ENCODE data around the gene RGS6. TPM values are rescaled to one million over a fixed set of nuclear protein-coding genes. Genes with fewer than 3 reads are reported as not detected.

RGS6 gene
- total RNA-seq, 1 experiment from 2014 or later: not detected

GRCh38 chr14:72129291-72129690 is 197.1 kb downstream of the RGS6 start:
- DNase-seq (peak; percentile 16), ATAC-seq (no peak)
- no peaks in the 10 kb centered on the region for H3F3A ChIP-seq (ENCODE audit: low read length, unreplicated experiment)
- H3K9ac ChIP-seq (ENCODE audit: low read length): no peak overlapping the region
- no peak overlapping the region for H3K4me3 ChIP-seq (ENCODE audit: low read length)
- ChIA-PET CTCF (no interaction called here), POLR2A (ENCODE audit: unreplicated experiment) (no interaction called here)
- H3K79me2 ChIP-seq (ENCODE audit: low read length): no peaks in the 10 kb centered on the region
- intact Hi-C loops (cut with micrococcal nuclease): no loop called here
- no peaks in the 10 kb centered on the region for H3K36me3 ChIP-seq (ENCODE audit: low read depth, low read length)
- H3K4me1 ChIP-seq (ENCODE audit: insufficient read depth, low read length): no peaks in the 10 kb centered on the region
- TF ChIP-seq EZH2phosphoT487 (IDR thresholded peaks at IDR 0.05; ENCODE audit: borderline replicate concordance, low read length): no peak
- TF ChIP-seq CTCF (conservative IDR thresholded peaks at IDR 0.05; ENCODE audit: low read depth, low read length): no peak
- no peak for TF ChIP-seq EZH2 (IDR thresholded peaks at IDR 0.05; ENCODE audit: low read length, unreplicated experiment)
- BruUV-seq (replicated peaks): no TSS peak
- no peaks in the 10 kb centered on the region for H3K9me2 ChIP-seq (replicated peaks; ENCODE audit: low read length)
- no peak overlapping the region for H2AFZ ChIP-seq (ENCODE audit: low read length)
- H3K4me2 ChIP-seq (ENCODE audit: low read length): no peak overlapping the region
- no peaks in the 10 kb centered on the region for H4K20me1 ChIP-seq (ENCODE audit: low read length)
- no peak overlapping the region for H3K27ac ChIP-seq (ENCODE audit: low read length)
- no peaks in the 10 kb centered on the region for H3K9me3 ChIP-seq (ENCODE audit: low read length)
- H3K27me3 ChIP-seq (ENCODE audit: low read length): peaks cover 62% of the 10 kb centered on the region

- Histone ChIP-seq H3K9ac (ENCODE audit: low read length) (no peak overlapping the region), H3K27me3 (ENCODE audit: low read length) (no peaks in the 10 kb centered on the region; the same call in 1 of the 2 replicates), H3K79me2 (ENCODE audit: low read length) (no peaks in the 10 kb centered on the region), H2AFZ (ENCODE audit: low read length) (no peak overlapping the region), H3K27ac (ENCODE audit: low read length) (no peak overlapping the region), H3K4me1 (ENCODE audit: insufficient read depth, low read length) (no peaks in the 10 kb centered on the region), H3K9me2 (replicated peaks; ENCODE audit: low read length) (no peaks in the 10 kb centered on the region), H3K36me3 (ENCODE audit: low read depth, low read length) (no peaks in the 10 kb centered on the region), H3K4me2 (ENCODE audit: low read length) (no peak overlapping the region), H3F3A (ENCODE audit: low read length, unreplicated experiment) (no peaks in the 10 kb centered on the region), H3K4me3 (ENCODE audit: low read length) (no peak overlapping the region), H4K20me1 (ENCODE audit: low read length) (no peaks in the 10 kb centered on the region), H3K9me3 (ENCODE audit: low read length) (no peaks in the 10 kb centered on the region)
- no TSS peak for BruUV-seq (replicated peaks)
- ChIA-PET CTCF (no interaction called here), POLR2A (ENCODE audit: unreplicated experiment) (no interaction called here)
- intact Hi-C loops (cut with micrococcal nuclease): no loop called here
- TF ChIP-seq CTCF (conservative IDR thresholded peaks at IDR 0.05; ENCODE audit: low read depth, low read length) (no peak), EZH2 (IDR thresholded peaks at IDR 0.05; ENCODE audit: low read length, unreplicated experiment) (no peak), EZH2phosphoT487 (IDR thresholded peaks at IDR 0.05; ENCODE audit: borderline replicate concordance, low read length) (no peak)
- ATAC-seq: no peak
- DNase-seq: no peak
Observed at GRCh38 chr14:72141084-72141483, 208.9 kb downstream of the RGS6 start.

GRCh38 chr14:72142328-72142727 is 210.1 kb downstream of the RGS6 start:
- no peaks in the 10 kb centered on the region for H3K9me3 ChIP-seq (ENCODE audit: low read length)
- no peak for TF ChIP-seq CTCF (conservative IDR thresholded peaks at IDR 0.05; ENCODE audit: low read depth, low read length)
- no peak for TF ChIP-seq EZH2 (IDR thresholded peaks at IDR 0.05; ENCODE audit: low read length, unreplicated experiment)
- no peak for TF ChIP-seq EZH2phosphoT487 (IDR thresholded peaks at IDR 0.05; ENCODE audit: borderline replicate concordance, low read length)
- H3K36me3 ChIP-seq (ENCODE audit: low read depth, low read length): no peaks in the 10 kb centered on the region
- ChIA-PET POLR2A (ENCODE audit: unreplicated experiment) (no interaction called here), CTCF (no interaction called here)
- H3K4me3 ChIP-seq (ENCODE audit: low read length): no peak overlapping the region
- no peaks in the 10 kb centered on the region for H3K4me1 ChIP-seq (ENCODE audit: insufficient read depth, low read length)
- peaks cover 8% of the 10 kb centered on the region for H3K27me3 ChIP-seq (ENCODE audit: low read length)
- BruUV-seq (replicated peaks): no TSS peak
- ATAC-seq (no peak), DNase-seq (no peak)
- intact Hi-C loops (cut with micrococcal nuclease): no loop called here
- no peak overlapping the region for H2AFZ ChIP-seq (ENCODE audit: low read length)
- H3K79me2 ChIP-seq (ENCODE audit: low read length): no peaks in the 10 kb centered on the region
- no peak overlapping the region for H3K9ac ChIP-seq (ENCODE audit: low read length)
- H3F3A ChIP-seq (ENCODE audit: low read length, unreplicated experiment): no peaks in the 10 kb centered on the region
- no peaks in the 10 kb centered on the region for H4K20me1 ChIP-seq (ENCODE audit: low read length)
- H3K4me2 ChIP-seq (ENCODE audit: low read length): no peak overlapping the region
- H3K27ac ChIP-seq (ENCODE audit: low read length): no peak overlapping the region
- H3K9me2 ChIP-seq (replicated peaks; ENCODE audit: low read length): no peaks in the 10 kb centered on the region
